HuH-7 (cell line): ENCODE data around the gene NOTUM.
A peak's percentile ranks its signal among the peaks of the same experiment; 100 is the strongest.

ENCODE experiments used
- DNase-seq: peaks from one replicate; pipeline ENCODE4 v3.0.0; 2011; ENCODE audit warnings: low spot score

Gene NOTUM

DNA sequence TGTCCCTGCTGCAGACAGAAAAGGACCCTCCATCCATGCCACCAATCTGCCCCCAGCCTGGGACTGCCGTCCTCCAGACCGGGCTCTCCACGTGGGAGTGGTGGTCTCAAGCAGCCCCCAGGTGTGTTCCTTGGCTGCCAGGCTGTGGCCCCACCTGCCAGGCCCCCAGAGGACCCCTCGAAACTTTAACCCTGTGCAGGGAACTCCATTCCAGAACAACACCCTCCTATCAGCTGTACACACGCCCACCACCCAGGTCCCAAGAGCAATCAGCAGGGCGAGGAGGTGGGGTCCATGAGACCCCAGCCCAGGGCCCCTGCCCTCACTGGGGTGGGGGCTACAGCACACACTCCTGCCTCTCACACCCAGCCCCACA is 25.3 kb downstream of the NOTUM start:
- DNase-seq, result no peak

DNA sequence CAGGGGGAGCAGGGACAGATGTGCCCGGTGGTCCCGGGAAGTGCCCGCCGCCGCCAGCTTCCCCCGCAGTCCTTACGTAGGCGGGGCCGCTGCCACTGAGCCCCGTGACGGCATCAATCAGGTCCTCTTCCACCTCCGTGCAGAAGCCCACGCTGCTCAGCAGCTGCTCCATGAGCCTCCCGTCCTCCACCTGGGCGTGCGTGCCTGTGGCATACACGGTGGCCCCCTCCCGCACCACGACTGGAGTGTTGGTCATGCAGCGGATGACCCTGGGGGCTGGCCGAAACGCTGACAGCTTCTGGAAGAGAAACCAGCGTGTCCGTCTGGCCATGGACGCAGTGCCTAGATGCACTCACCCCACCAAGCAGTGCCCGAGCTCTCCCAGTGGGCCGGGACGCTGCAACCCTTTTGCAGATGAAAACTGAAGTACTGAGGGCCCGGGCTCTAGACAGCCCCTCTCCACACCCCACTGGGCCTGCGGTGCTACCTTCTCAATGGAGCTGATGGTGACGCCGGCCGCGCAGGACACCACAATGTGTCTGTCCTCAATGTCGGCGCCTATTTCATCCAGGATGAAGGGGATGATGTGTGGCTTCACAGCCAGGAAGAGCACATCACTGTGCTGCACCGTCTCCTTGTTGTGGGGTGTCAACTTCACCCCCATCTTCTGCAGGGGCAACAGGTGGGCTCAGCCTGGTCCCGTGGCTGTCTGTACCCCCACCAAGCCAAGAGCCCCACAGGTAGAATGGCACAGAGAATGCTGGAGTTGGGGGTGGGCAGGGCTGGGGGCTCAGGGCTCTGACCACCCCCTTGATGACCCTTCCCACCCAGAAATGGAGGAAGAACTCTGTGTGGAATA is 25.9 kb downstream of the NOTUM start:
- no peak for DNase-seq

DNA sequence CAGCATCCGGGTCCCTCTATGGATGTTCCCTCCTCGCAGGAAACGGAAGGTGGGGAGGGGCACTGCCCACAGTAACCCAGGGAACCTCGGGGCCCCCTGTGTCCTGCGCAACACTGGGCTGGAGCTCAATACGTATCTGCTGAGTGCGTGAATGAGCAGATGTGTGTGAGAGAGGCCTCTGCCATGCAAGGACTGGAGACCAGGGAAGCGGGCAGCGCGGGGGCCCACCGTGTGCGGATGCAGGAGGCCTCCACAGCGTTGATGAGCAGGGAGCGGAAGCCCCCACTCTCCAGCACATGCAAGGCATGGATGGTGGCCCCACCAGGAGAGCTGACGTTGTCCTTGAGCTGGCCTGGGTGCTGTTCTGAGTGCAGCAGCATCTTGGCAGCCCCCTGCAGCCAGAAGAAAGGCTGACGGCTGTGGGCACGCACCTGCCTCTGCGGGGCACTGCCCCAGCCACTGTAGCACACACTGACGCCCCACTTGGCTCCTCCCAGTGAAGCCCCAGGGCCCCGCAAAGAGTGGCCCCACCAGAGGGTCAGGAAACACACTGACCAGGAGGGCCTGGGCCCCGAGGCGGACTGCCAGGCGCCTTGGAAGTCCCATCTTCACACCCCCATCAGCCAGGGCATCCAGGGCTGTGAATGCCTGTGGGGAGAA is 26.8 kb downstream of the NOTUM start:
- no peak for DNase-seq

DNA sequence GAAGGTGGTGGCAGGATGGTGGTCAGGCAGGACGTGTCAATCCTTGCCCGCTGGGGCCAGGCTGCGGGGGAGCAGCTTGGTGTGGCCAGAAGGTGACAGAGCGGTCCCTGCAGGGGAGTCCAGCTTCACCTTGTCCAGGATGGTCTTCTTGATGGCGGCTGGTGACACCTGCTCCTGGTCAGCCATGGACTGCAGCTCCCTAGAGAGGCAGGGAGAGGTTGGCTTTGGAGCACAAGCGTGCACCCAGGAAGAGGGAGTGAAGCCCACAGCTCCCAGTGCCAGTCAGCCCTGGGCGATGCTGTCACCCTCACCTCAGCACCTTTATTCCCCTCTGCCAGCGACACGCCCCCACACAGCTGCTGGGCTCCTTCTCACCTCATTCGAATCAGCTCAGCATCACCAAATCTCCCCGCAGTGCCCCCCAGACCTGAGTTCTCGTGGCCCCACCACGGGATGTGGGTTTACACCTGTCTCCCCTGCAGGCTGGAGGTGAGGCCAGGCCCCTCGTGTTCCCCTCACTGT is 27.7 kb downstream of the NOTUM start:
- no peak for DNase-seq

DNA sequence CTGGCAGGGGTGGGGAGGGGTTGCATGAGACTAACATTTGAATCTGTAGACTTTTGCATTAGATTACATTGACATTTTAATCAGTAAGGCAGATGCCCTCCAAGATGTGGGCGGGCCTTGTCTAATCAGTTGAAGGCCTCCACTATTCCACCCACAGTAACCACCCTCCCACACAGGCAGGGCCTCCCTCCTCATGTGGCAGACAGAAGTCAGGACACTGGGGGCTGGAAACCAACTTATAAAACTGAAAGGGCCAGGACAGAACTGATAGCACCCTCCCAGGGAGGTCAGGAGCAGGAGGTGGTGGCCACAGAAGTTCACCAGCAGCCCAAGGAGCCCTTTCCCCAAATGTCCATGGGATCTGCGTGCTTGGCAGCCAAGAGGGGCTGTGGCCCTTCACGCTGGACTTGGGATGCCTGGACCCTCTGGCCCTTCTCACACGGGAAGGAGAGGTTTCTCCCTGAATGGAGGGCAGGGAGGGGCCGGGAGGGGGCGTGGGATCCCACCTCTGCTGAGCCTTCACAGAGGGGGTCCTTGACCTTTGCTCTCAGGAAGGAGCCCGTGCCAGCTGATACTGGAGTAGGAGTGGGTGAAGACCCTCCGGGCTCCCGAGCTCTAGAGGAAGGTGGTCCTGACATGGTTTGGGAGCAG is 28.5 kb downstream of the NOTUM start:
- DNase-seq, result no peak

DNA sequence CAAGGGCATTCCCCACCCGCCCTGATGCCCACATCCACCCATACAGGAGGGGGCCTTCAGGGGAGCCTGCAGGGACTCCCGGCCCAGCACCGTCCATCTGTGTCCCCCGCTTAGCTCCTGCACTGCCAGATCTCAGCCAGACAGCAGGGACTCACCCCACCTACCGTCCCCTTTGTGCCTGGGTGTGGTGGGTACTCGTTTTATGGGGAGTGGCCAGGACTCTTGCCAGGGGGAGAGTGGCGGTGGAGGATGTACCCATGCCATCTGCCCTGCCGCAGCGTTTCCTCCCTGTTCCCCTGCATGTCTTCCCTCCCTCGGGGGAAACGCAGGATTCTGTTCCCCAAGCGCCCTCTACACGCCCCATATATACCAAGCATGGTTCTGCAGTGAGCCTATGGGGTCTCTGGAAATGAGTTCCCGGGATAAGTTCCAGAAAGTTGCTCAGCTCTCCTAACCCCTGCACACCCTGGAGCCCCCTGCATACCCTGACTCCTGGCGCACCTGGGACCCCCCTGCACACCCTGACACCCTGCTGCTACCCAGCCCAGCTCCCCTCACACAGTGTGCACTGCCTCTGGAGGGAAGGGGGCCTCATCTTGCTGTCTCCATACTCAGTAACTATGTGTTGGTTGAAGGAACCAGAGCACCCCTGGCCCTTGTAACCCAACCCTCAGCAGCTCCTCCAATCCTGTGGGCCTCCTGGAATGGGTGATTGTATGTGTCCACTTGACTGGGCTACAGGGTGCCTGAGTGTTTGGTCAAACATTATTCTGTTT is 29.2 kb downstream of the NOTUM start:
- no peak for DNase-seq

DNA sequence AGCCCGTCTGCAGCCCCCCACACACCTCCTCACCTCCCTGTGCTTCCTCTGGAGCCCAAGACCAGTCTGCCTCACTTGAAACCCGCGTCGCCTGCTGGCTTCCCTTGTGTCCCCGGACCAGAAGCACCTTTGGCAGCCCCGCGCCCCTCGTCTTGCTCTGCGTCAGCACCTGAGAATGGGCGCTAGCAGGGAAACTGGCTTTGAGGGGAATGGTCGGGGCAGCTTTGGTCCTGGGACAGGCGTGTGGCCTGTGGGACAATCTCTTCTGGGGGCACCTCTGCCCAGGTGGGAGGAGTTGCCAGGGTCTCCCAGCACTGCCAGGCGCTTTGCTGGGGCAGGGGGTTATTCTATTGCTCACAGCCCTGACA is 29.8 kb downstream of the NOTUM start:
- DNase-seq, result no peak

DNA sequence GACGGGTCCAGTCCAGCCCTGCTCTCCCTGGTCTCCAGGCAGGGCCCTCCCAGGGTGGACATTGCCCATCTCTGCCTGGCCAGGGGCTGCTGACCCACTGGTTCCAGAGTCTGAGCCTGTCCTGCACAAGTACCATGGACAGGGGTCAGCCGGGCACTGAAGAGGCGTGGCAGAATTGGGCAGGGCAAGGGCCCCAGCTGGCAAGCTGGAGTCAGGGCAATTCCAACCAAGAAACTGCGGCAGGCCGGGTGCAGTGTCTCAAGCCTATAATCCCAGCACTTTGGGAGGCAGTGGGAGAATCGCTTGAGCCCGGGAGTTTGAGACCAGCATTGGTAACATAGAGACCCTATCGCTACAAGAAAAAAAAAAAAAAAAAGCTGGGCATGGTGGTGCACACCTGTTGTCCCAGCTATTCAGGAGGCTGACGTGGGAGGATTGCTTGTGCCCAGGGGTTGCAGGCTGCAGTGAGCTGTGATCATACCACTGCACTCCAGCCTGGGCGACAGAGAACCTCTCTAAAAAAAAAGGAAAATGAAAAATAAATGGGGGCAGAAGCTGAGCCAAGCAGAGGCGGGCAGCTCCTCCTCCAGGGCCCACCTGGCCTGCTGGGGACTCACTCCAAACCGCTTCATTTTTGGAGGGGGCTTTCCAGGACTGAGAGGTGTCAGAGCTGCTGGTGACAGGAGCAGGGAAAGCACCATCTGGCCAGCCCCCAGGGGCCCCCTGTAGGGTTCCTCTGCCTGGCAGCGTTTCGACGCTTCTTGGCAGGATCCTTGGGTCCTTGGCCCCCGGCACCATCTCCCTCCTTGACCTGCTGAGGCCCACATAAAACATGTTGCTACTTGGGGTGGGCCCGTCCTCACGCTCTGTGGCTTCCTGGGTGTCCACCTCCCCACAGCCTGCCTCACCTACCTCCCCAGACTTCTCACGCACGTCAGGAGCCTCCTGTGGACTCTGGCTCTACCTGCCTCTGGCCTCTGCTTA is 30.6 kb downstream of the NOTUM start:
- DNase-seq, result no peak

DNA sequence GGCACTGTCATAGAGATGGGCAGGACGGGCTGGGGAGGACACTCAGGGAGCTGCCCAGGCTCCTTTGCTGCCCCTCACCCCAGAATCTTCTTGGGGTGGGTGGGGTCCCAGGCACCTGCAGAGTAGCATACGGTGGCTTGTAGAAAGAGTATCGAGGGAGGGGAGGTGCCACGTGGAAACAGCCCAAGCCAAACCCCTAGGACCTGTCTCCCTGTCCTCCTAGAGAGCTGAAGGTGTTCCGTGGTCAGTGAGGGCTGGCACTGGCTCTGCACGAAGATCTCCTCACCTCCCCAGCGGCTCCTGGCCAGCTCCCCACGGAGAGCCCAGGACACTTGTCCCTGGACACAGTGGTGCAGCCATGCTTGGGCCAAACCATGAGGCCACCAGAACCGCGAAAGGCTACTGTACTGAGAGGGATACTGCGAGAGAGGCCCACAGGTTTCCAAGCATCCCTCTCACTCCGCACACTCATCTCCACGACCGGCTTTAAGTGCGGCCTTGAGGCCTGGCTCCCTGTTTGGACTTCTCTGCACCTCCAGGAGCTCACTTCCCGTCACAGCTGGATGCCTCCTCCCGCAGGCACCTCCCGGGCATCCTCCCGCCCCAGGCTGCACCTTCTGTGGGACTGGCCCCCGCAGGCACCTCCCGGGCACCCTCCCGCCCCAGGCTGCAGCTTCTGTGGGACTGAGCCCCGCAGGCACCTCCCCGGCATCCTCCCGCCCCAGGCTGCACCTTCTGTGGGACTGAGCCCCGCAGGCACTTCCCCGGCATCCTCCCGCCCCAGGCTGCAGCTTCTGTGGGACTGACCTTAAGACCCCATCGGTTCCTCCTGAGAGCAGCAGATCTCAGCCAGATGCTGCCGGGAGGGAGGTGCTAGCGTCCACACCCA is 31.5 kb downstream of the NOTUM start:
- no peak for DNase-seq

DNA sequence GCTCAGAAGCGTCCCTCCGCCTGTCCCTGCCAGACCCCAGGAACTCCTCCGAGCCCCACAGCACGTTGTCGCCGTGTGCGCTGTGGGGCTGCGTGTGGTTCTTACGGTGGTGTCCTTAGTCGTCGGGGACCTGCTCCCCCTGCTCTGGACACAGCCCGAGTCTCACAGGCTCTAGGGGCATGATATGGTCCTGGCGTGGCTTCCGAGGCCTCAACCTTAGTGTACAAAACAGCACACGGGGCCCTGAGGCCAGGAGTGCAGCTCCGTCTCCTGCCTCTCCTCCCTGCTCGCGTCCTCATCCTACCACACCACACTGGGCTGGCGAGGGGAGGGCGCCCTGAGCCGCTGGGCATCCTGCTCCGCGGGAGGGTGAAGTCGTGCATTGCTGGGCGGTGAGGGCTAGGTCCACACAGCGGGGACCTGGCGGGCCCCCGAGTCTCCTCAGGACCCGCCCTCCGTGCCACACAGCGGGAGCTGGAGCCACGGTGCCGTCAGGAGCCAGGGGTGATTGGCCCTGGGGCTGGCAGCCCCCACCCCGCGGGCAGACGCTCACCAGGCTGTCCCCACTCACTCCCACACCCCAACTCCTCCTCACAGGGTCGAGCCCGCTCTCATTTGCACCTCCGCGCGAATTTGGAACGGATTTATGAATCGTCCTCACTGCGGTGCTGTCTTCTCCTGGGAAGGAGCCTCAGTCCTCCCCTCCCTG is 32.3 kb downstream of the NOTUM start:
- peak; percentile 55 for DNase-seq

DNA sequence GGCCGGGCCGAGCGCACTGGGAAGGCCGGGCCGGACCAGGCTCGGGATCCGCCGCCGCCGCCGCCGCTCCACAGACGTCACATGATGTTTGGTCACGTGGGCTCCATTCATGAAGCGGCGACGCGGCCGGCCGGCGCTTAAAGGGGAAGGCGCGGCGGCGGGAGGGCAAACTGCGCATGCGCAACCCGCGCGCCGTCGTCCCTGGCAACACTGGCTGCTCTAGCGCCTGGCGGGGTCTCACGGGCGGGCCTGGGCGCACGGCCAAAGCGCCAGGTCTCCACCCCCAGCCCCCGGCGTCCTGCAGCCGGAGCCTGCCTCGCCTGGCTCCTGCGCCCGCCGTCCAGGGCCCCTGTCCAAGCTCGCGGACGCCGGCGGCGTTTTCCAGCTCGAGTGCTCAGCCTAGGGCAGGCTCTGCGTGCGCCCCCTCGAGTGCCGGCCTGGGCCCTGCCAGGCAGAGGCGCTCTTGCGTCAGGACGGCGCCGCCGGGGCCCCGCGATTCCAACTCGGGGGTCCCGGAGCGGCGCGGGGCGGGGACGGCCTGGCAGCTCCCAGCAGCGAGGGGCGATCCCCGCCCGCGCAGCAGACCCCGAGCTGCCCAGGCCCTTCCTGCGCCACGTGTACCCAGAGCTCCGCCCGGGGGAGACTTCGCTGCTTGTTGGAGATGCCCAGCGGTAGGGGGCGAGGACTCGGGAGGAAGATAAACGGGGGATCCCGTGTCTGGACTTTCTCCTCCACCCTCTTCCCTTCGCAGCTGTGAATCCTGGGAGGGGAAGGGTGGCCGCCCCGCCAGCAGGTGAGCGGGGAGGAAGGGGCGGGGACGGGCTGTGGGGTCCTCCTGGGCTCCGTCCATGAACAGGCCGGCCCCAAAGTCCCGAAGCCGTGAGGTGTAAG is 33.1 kb downstream of the NOTUM start, which contains the start of gene MAFG:
Gene MAFG, minus strand, starts transcription at position 83 of the 891 bp plus-strand sequence. CDS start 4,550 bp downstream, outside the sequence.
- DNase-seq, result peak; percentile 98

DNA sequence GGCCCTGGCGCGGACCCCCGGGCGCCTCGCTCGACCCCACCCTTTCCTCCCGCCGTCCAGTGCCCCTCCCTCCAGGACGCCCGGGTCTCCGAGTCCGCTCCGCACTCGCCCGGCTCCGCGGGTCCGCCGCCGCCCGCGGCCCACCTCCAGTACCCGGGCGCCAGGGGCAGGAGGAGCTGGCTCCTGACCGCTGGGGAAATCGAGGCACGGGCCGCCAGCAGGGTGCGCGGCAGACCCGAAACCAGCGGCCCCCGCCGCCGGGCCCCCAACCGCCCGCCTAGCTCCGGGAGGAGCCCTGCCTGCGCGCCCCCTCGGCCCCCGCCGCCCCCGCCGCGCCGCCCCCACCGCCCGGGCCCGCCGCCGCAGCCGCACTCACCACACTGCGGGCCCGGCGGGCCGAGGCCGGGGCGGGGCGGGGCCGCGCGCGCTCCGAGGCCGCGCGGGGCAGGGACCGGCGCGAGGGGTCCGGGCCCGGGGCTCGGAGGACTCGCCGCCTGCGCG is 33.8 kb downstream of the NOTUM start:
- no peak for DNase-seq

DNA sequence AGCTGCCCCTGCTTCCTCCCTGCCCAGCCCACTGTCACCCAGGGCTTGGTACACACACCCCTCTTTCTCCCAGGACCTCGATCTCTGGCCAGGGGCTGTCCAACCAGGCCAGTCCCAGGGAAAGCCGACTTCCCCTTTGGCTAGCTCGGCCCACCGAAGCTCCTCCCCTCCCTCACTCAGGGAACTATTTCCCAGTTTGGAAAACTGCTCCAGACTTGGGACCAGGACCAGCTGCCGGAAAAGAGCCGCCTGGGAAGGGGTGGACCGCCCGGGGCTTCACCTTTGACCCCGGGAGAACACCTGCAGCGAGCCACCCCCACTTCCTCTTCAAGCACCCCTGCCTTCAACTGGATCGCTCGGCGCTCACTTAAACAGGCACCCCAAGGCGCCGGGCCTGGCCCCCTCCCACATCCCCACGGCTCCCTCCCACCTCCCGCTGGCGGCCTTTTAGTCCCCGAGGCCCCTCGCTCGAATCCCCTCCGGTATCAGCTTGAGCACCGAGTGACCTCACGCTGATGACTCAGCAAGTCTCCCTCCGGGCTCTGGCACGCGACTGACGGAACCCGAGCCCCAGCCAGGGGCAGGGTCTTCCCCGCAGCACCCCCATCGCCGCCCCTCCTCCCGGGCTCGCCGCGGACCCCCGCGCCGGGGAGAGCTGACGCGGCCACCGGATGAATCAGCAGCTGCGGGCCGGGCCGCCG is 34.4 kb downstream of the NOTUM start:
- peak; percentile 83 for DNase-seq

DNA sequence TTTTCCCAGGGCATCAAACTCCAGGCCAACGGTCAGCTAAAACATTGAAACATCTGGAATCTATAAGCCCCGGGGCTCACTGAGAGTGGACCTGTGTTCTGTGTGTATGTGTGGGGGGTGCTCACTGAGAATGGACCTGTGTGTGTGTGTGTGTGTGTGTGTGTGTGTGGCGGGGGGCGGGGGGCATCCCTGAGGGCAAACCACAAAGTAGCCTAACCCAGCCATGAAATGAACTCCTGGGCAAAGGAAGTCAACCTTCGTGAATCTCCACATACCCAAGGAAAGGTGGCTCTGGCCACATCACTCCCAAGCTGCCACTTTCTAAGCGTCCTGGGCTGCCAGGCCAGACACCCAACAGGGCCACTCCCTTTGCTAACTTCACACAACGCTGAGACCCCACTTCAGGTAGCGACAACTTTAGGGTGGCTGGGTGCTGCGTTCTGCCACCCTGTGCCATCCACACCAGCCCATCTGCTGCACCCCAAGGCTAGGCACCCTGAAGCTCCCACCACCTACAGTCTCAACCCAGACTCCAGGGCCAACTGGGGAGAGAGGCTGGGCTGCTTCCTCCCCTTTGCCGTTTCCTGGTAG is 35.0 kb downstream of the NOTUM start:
- no peak for DNase-seq

DNA sequence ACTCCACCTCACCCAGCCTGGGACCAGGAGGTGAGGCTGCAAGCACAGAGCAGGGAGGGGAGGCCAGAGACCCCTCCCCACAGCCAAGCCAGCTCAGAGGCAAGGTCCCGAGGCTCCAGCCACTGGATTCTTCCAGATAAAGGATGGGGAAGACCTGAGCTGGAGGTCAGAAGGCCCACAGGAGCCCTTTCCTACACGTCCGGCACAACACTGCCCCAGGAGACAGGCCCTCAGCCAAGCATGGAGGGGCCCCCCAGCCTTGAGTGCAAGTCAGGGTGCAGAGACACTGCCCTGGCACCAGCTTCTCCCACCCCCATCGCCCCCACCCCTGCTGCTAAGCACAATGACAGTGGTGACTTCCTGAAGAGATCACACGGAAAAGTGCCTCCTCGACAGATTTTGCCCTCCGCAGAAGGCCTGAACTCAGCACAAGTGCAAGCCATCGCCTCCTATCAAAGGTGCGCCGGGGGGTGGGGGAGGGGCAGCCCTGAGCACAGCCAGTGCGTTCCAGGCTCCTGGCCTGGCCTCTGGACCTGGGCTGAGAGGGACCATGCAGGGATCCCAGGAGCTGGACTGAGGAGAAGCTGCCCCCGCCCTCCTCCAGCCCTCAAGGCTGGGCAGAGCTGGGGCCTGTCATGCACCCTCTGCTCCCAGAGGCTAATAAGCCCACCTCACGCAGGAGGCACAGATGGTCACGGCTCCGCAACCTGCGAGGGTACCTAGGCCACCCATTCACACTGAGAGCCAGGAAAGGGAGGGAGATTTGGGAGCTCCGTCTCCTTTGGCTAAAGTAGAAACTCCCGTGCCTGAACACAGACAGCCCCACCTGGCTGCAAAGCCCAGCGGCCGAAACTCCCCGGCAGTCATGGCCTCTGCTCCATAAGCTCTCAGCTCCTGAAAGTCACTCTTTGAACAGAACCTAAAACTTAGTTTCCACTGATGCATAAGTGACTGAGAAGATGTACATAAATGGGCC is 36.1 kb downstream of the NOTUM start:
- no peak for DNase-seq
